Dedifferentiated amniotic fluid mesenchymal stem cell (primary cell): ENCODE measurements around the gene DMC1.
"Not testable (repeated sequence)": the region's sequence is repeated elsewhere in the genome, so short reads cannot be mapped to it uniquely, and the experiment has no call there.

ENCODE experiments used
- DNase-seq: peaks from one replicate; pipeline ENCODE4 v3.0.0-alpha.2; 2016; ENCODE audit errors: extremely low spot score

Gene DMC1, protein sequence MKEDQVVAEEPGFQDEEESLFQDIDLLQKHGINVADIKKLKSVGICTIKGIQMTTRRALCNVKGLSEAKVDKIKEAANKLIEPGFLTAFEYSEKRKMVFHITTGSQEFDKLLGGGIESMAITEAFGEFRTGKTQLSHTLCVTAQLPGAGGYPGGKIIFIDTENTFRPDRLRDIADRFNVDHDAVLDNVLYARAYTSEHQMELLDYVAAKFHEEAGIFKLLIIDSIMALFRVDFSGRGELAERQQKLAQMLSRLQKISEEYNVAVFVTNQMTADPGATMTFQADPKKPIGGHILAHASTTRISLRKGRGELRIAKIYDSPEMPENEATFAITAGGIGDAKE

DNA sequence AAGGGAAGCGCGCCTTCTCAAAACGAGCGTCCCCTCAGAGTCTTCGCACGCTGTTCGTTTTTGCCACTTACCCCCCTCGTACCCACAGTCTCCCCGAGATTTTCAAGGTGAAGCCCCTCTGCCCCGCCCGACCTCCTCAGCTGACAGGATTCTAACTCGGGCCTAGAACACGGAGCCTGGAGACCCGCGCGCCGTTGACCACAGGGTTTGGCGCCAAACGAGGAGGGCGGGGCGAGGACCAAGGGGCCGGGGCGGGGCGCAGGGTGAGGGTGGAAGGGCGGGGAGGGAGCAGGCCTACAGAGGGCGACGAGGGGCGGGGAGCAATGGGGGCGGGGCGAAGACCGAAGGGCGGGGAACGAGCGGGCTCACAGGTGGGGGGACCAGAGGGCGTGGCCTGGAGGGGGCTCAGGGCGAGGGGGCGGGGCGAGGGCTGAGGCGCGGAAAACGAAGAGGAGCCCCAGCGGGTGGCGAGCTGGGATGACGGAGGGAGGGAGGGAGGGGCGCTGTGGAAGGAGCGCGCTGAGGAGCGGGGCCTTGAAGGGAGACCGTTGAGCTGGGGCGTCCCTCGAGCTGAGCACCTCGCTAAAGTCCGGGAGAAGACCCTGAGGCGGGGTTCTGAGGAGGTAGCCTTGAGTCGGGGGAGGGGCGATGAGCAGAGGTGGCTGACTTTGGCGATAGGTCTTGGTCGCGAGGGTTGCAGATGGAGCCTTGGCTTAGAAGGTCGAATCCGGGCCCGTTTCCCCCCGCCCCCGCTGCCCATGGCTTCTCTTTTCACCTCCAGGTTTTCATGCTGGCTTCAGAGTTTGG lies at the start of gene DMC1:
TSS of gene DMC1 (minus strand) at position 212 of the 807 bp plus-strand sequence. CDS start 1,927 bp downstream, outside the sequence.
- DNase-seq: peak; percentile 55

DNA sequence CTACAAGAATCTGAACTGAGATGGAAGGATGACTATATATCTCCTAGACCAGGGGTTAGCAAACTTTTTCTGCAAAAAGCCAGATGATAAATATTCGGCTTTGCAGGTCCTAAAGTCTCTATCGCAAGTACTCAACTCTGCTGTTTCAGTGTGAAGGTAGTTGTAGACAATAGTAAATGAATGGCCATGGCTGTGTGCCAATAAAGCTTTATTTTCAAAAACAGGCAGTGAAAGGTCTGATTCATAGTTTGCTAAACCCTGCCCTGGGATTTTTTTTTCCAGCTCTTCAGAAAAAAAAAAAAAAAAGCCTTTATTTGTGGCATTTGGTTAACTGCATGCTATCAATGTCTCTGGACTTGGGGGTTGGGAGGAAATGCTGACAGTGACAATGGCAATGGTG lies 48.7 kb upstream of the DMC1 start:
- no peak for DNase-seq

DNA sequence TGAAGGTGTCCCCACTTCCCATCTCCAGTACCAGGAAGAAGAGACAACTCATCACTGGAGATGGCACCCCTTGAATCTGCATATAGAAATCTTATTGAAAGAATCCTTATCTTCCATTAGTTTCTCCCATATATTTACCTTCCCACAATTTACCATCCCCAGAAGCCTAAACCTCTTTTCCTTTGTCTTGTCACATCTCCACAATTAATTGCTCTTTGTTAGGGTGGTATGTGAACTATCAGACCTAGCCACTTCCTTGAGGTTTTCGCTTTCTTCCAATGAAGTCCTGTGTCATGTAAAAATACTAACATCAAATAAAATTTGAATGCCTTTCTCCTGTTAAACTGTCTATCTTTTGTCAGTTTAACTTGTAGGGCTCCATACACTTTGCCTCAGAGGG lies 48.3 kb upstream of the DMC1 start:
- no peak for DNase-seq

DNA sequence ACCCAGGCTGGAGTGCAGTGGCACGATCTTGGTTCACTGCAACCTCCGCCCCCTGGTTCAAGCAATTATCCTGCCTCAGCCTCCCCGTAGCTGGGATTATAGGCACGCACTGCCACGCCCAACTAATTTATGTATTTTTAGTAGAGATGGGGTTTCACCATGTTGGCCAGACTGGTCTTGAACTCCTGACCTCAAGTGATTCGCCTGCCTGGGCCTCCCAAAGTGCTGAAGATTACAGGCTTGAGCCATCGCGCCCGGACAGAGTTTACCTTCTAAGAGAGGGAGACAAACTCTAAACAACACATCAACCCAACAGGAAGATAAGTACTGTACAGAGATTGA lies 45.1 kb upstream of the DMC1 start:
- DNase-seq: not testable (repeated sequence)

DNA sequence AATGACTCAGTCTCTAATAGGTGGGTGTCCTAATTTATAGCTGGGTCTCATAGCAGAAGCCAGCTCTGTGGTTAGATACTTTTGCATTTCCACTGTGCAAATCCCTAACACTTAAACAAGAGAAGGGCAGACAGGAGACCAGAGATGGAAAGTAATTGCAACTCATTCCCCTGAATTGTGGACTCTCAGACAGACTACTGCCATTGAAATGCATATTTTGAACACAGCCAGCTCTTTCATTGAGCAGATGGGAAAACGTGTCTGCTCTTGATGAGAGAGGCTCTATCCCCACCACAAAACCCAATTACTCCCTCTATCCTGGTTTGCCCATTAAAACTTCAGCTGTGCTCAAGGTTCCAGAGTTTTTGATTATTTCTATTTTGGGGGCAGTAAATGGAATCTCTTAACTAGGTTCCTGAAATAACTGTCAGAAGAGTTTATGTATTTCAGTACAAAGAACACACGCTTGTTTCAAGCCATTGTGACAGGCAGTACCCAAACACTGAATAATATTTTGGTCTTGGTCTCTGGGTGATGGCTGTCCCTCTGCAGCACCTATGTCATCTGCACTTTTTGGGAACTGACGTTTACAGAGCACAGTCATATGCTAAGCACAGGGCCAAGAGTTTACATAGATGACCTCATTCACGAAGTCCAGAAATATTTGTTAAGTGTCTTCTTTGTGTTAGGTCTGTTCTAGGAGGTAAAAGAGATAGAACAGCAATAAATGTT lies 44.5 kb upstream of the DMC1 start:
- DNase-seq: no peak

DNA sequence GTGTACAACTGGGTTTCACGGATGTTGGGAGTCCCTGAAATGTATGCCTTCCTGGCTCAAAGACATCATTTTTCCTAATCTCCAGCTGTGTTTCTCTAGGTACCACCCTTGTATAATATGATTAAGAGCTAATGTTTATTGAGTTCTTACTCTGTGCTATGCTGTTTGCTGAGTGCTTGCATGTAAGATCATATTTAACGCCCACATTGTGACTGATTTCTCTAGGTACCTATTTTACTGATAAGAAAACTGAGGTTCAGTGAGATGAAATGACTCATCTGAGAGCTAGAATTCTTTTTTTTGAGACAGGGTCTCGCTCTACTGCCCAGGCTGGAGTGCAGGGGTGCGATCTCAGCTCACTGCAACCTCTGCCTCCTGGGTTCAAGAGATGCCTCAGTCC lies 43.6 kb upstream of the DMC1 start:
- no peak for DNase-seq

DNA sequence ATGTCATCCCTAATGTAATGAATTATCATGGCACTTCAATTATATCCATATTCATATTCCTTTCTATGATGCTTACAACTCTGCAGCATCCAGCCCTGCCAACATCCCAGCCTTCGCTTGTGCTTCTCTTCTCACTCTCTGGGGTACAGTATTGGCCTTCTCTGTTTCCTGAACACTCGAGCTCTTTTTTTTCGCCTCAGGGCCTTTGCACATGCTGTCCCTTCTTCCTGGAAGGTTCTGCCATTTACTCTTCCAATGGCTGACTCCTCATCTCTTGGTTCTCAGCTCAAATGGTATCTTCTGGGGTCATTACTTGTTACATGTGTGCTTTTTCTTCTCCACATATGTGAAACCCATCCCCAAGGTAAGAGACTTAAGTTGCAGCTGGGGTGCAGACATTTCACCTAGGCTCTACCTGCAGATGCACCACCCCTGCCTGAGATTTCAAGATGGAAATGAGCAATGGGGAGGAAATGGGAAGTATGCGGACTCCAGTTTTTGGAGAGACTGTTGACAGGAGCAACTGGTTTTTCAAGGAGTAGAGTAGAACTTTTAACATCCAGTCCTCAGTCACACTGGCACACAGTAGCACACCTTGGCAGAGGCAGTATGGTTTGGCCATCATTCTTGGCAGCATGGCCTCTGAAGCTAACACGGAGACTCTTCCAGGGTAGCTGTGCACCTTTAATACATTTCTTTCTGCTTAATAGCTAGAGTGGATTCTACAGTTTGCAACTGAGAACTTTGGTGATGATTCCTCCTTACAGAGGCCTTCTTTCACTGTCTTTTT lies 42.4 kb upstream of the DMC1 start:
- DNase-seq: no peak

DNA sequence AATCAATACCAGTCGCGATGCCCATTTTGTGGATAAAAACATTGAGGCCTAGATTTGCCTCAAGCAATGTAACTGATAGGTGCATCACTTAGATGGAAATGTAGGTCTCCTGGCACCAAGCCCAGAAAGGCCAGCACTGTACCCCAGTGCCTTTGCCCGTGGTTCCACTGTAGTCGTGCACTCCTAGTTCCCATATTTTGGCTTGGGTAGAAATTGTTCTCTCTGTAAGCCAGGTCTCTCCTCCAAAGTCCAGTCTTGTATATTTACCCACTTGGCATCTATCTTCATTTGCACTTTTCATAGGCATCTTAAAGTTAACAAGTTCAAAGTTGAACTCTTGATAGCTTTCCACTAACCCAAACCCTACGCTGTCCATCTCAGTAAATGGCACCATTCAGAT lies 41.6 kb upstream of the DMC1 start:
- no peak for DNase-seq

DNA sequence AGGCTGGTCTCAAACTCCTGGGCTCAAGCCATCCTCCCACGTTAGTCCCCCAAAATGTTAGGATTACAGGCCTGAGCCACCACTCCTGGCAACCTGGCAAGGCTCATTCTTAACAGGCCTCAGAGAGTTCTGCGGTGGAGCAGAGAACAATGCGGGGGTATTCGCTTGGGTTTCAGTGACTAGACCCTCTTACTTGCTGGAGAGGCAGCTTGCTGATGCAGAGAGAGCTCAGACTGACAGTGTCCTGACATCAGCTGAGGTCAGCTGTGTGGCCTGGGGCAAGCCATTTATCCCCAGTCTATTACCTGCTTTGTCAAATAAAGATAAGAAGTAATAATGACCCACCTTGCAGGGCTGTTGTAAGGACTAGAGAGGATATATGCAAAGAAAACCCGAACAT lies 40.3 kb upstream of the DMC1 start:
- no peak for DNase-seq

DNA sequence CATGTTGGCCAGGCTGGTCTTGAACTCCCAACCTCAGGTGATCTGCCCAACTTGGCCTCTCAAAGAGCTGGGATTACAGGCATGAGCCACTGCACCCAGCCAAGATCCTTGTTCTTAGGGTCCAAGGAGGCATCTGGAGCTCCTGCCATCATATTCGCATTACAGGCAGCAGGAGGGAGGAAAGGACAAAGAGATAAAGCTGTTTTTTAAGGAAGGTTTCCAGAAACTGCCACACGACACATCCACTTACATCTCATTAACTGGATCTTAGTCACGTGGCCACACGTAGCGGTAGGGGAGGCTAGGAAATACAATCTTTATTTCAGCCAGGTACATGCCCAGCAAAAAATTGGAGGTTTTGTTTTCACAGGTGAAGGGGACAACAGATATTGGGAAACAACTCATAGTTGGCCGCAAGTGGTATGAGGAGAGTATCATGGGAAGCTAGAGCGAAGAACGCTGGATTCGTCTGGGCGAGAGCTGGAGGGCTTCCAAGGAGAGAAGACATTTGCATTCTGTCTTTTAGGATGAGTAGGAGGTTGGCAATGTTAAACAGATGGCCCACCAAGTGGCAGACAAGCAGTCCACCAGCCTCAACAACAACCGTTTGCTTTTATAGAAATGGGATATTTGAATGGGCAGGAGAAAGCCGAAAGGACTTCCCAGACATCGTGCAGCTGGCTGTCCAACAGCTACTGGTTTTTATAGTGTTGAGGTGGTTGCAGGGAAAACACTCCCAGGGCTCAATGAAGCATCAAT lies 39.2 kb upstream of the DMC1 start:
- no peak for DNase-seq

DNA sequence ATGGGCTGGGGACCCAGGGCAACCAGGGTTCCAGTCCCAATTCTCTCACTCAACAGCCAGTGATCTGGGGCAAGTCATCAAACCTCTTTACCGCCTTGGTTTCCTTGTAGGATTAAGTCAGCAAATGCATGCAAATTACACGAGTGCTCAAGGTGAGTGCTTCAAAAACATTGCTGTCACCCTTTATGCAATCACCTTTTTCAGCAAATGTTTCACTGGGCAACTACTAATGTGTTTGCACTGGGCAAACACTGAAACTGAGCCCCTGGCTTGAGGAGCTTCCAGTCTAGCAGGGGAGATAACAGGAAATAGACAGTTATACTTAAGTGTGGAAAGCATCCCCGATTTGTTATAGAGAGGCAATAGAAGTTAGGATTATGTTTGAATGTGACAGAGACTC lies 37.7 kb upstream of the DMC1 start:
- no peak for DNase-seq

DNA sequence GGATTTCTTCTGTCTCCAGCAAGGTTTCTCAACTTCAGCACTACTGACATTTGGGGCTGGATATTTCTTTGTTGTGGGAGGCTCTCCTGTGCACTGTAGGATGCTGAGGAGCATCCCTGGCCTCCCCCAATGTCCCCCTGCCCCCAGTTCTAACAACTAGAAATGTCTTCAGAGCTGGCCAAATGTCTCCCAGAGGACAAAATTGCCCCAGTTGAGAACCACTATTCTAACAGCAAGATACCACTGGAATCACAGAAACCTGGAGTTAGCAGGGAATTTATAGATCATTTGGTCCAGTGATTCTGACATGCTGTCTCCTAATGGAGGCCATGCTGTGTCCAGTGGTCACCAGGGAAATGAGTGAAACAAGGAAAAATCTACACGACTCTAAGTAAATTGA lies 32.2 kb upstream of the DMC1 start:
- DNase-seq: no peak

DNA sequence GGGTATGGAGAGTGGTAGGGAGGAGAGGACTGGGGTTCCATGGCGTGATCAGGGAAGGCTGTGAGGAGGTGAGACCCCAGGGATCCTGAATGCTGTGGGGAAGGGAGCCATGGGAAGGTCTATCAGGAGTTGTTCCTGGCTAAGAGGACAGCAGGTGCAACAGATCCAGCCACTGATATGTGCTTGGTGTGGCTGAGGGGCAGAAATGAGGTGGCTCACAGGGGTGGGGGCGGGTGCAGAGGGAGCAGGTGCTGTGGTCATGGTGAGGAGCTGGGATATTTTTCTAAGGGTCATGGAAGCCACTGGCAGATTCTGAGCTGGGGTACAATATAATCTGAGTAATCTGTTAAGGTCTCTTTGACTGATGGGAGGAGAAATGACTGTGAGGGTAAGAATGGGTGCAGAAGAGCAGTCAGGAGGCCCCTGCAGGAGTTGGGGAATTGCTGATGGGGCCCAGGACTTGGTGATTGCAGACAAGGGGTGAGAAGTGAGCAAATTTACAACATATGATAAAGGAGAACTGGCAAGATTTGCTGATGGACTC lies 31.3 kb upstream of the DMC1 start:
- no peak for DNase-seq

DNA sequence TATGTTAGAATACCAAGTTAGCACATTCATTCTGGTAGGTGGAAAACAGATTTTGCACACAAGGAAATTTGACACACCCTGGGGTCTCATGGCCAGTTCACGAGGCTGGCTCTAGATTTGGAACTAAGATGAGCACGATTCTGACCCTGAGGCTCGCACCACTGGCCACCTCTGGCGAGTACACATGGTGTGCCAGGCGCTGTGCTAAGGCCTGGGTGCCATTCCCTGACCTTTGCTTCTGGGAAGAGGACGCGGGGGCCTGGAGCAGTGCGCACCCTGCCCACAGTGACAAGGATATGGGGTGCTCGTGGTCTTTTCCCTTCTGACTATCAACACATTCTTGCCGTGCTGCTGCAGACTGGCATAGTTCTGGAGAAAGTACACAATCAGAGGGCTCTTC lies 29.5 kb upstream of the DMC1 start:
- DNase-seq: no peak

DNA sequence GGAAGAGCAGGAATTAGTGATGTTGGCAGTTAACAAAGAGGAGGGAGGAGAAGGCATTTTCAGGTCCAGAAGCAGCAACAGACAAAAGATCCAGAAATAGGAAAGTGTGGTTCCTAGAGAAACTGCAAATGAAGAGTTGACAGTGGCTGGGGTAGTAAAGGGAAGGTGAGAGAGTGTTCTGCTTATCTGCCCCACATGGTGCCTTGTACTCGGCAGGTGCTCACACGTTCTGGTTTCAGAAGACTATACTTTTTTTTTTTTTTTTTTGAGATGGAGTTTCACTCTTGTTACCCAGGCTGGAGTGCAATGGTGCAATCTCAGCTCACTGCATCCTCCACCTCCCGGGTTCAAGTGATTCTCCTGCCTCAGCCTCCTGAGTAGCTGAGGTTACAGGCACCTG lies 12.9 kb upstream of the DMC1 start:
- DNase-seq: not testable (repeated sequence)

DNA sequence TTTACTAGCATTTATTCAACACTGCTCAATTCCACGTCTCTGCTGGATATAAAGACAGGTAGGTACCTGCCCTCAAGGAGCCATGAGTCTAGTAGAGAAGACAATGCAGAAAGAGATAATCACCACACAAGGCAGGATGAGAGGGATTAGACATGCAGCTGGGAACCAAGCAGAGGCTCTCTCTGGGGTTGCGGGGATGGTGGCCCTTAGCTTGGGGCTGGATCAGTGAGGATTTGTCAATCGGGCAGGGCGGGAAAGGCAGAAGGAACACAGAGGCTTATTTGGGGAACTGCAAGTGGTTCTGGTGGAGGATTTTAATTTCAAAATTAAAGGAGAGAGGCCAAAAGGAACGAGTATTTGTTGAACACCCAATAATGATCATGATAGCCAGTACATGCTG lies 8.5 kb upstream of the DMC1 start:
- DNase-seq: no peak

DNA sequence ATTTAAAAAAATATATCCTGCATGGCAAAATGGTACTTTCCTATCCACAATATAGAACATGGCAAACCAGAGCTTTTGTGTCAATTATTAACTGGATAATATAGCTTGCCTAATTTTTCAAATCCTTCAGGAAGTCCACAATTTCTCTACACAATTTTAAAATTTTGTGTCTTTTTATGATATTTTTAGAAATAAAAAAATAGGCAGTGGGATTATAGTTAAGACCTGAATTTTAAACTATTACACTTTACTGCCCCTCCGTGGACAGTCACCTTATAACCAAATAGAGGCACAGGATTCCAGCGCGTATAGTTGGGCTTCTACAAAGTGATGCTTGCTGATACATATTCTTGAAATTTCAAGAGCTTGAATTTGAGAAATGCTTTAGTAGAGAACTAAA lies 2.1 kb upstream of the DMC1 start:
- DNase-seq: peak; percentile 64

DNA sequence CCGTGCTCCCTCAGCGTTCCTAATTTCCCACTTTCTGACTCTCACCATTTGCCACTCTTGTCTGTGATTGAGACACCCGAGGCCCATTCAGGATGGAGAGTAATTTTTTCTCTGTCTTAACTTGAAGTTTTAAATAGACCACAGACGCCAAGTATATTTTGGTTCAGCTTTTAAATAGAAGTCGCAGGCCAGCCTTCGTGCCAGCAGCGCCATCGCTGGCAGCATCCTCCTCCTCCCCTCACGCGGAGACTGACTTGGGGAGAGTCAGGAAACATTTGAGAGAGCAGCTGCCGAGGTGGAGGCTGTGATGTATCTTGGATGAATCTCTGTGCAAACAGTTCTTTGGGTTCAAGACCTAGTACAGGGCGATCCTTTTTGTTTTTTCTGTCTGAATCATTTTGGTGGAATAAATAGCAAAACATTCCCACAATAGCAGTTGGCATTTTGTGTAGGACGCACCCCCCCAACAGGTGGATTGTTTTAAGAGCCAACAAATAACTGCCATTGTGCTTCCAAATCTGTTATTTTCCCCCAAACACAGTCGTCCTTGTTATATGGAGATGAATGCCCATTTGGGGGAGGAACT lies 889 bp upstream of the DMC1 start:
- DNase-seq: no peak

DNA sequence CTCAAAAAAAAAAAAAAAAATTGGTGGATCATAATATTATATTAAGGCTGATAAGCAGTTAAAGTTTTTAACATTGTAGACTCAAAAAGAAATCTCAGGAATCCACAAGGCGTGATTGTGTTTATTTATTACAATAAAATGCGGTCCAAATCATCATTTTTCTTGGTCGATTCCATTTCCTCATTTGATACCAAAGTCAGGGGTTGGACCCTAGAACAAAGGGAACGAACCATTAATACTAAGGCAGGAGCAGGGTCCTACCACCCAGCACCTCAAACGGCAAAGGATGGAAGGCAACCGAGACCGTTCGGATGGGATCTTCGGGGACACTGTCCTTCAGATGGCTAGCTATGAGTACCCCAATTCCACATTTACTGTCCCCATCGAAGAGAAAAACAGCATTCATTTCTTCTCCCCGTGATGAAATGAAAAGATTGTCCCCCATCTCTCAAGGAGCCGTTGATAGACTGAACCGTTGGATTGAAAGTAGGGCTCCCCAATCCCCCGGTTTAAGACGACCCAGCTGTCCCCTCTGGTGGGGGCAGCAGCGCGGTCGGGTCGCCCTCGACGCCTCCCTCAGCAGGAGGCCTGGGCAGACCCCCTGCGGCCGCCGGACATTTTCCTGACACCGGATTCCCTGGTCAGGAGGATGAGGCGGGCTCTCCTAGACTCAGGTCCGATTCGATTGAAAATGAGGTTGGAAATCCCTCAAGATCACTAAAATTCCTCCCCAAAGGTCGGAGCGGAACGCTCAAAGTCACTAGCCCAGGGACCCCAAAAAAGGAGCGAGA lies 607 bp downstream of the DMC1 start:
- DNase-seq: no peak
